GM12872 (cell line): ENCODE data around the gene PIP4K2B.

ENCODE experiments used
- TF ChIP-seq, protein P1 (sequence below): IDR thresholded peaks from 3 replicates; pipeline ENCODE4 v1.5.1; 2011; ENCODE audit warnings: low read depth, mild to moderate bottlenecking, low read length, moderate library complexity; ENCODE audit not compliant: insufficient read depth

The PIP4K2B gene

GRCh38 chr17:38809828-38810227 is 10.5 kb upstream of the PIP4K2B start:
- TF ChIP-seq, protein P1, sequence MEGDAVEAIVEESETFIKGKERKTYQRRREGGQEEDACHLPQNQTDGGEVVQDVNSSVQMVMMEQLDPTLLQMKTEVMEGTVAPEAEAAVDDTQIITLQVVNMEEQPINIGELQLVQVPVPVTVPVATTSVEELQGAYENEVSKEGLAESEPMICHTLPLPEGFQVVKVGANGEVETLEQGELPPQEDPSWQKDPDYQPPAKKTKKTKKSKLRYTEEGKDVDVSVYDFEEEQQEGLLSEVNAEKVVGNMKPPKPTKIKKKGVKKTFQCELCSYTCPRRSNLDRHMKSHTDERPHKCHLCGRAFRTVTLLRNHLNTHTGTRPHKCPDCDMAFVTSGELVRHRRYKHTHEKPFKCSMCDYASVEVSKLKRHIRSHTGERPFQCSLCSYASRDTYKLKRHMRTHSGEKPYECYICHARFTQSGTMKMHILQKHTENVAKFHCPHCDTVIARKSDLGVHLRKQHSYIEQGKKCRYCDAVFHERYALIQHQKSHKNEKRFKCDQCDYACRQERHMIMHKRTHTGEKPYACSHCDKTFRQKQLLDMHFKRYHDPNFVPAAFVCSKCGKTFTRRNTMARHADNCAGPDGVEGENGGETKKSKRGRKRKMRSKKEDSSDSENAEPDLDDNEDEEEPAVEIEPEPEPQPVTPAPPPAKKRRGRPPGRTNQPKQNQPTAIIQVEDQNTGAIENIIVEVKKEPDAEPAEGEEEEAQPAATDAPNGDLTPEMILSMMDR: no peak

DNA sequence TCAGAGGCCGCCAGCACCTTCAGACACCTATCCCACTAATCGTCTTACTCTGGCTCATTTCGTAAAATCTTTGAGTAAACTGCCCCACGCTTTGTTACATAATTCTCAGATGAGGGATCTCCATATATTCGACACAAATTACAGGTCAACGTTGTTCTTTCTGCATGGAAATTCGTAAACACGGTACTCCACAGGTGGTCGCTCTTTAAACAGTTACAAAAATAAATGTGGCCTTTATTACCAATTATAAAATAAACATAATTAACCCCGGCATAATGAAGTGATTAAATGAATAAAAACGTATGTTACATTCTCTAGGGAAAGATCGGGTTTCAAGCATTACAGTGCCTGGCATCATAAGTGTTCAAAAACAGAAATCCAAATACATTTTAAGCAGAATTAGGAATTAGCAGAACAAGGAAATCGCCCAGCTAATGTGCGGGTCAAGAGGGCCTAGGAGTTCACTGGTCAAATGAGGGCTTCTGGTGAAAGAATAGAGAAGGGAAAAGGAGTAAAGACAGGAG is 943 bp upstream of the PIP4K2B start:
- TF ChIP-seq, protein P1: no peak

DNA sequence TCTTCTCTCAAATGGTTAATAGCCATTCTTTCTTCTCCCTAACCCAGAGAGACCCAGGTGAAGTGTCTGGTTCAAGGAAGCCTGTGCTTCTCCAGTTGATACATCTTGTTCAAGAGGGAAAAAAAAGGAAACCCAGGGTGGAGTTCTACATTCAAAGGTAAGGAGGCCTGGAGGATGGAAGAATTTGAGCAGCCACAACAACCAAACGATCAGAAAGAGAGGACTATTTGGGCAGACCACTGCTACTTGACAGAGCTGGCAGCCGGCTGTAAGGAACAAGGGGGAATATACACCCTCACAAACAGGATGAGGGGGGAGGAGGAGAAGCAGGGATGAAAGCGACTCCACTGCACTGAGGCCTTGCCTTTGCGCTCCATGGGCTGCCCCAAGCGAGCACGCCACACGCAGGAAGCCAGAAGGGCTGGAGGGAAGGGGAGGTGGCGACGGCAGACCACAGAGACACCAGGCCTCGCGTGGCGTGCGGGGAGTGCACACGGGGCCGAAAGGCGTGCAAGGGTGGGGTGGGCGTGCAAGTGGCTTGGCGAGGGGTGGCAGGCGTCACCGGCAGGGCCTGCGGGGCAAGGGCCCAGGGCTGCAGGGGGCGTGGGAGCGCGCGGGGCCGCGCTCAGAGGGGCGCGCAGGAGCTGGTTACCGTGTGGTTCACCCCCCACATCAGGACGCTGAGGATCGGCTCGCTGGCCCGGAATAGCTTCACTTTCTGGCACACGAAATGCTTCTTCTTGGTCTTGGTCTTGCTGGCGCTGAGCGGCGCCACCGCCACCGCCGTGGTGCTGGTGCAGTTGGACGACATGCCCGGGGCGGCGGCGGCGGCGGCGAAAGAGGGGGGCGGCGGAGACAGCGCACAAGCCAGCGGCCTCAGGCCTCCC is 499 bp downstream of the PIP4K2B start:
- TF ChIP-seq, protein P1: no peak

DNA sequence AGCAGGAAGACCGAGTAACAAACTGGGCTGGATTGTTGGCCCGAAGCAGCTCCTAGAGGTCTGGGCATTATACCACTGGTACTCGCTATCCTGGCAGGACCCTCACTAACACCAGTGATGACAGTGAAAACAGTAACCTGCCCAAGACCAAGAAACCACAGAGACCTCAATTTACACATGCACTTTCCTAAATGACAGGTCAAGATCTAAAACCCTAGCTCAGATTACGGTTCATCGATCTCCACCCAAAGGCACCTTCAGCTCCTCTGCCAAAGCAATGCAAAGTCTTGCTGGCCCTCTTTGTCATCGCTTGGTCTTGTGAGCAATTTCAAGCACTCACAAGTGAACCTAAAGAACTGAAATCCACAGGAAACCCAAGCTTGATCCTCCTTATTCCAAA is 1.5 kb downstream of the PIP4K2B start:
- TF ChIP-seq, protein P1: no peak

DNA sequence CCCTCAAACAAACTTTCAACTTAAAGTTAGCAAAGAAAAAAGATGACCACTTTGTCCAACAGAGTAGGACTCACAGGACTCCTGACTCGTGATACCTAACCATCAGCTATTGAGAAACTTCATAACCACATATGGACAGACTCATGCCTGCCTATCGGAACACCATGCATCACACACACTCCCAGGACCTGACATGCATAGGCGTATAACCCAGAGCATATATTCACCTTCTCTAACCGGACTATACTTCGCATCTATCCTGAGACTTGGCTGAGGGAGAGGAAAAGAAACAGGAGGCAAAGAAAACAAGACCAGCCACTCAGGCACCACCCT is 2.2 kb downstream of the PIP4K2B start:
- TF ChIP-seq, protein P1: no peak

- TF ChIP-seq, protein P1: no peak
Observed at GRCh38 chr17:38796451-38797157, 2.8 kb downstream of the PIP4K2B start.

GRCh38 chr17:38794221-38794620 is 5.1 kb downstream of the PIP4K2B start:
- TF ChIP-seq, protein P1: no peak
